ENCODE measurements around the gene PKP4. TPM values are rescaled to one million over a fixed set of nuclear protein-coding genes. Genes with fewer than 3 reads are reported as not detected.

PKP4 gene
- total and polyA plus RNA-seq, 9 donors: 22.8 to 31.1 (median 24.8) TPM

GRCh38 chr2:158610059-158610458, 153.3 kb downstream of the PKP4 start:
- Histone ChIP-seq H3K27ac (ENCODE audit: low read length) (no peak overlapping the region), H3K9me3 (replicated peaks; ENCODE audit: control insufficient read depth, low read depth, low read length) (no peaks in the 10 kb centered on the region), H3K27me3 (ENCODE audit: control insufficient read depth, insufficient read depth, low read length) (no peaks in the 10 kb centered on the region), H3K36me3 (ENCODE audit: control insufficient read depth, insufficient read depth, low read length) (no peaks in the 10 kb centered on the region), H3K4me1 (ENCODE audit: control insufficient read depth, insufficient read depth, low read length) (no peaks in the 10 kb centered on the region), H3K4me3 (ENCODE audit: low read length) (no peak overlapping the region)
- DNase-seq: peak; percentile 40
- WGBS (ENCODE audit: insufficient coverage): no CpG with 5 or more reads among the region's 4 CpGs

GRCh38 chr2:158616480-158617000, 159.8 kb downstream of the PKP4 start:
- Histone ChIP-seq H3K36me3 (ENCODE audit: control insufficient read depth, insufficient read depth, low read length) (peaks cover 3% of the 10 kb centered on the region), H3K4me1 (ENCODE audit: control insufficient read depth, insufficient read depth, low read length) (no peaks in the 10 kb centered on the region), H3K27me3 (ENCODE audit: control insufficient read depth, insufficient read depth, low read length) (no peaks in the 10 kb centered on the region), H3K27ac (ENCODE audit: low read length) (no peak overlapping the region), H3K9me3 (replicated peaks; ENCODE audit: control insufficient read depth, low read depth, low read length) (no peaks in the 10 kb centered on the region), H3K4me3 (ENCODE audit: low read length) (no peak overlapping the region)
- 60% methylated on average over 1 of the region's 3 CpGs for WGBS (ENCODE audit: insufficient coverage)
- DNase-seq: no peak

- H3K4me3 ChIP-seq (ENCODE audit: low read length): no peak overlapping the region
- H3K27me3 ChIP-seq (ENCODE audit: control insufficient read depth, insufficient read depth, low read length): no peaks in the 10 kb centered on the region
- H3K36me3 ChIP-seq (ENCODE audit: control insufficient read depth, insufficient read depth, low read length): peaks cover 12% of the 10 kb centered on the region
- no CpG with 5 or more reads among the region's 4 CpGs for WGBS (ENCODE audit: insufficient coverage)
- no peak overlapping the region for H3K27ac ChIP-seq (ENCODE audit: low read length)
- no peaks in the 10 kb centered on the region for H3K9me3 ChIP-seq (replicated peaks; ENCODE audit: control insufficient read depth, low read depth, low read length)
- peak; percentile 13 for DNase-seq
- H3K4me1 ChIP-seq (ENCODE audit: control insufficient read depth, insufficient read depth, low read length): no peaks in the 10 kb centered on the region
Observed at GRCh38 chr2:158618891-158619490, 162.2 kb downstream of the PKP4 start.

- Histone ChIP-seq H3K9me3 (replicated peaks; ENCODE audit: control insufficient read depth, low read depth, low read length) (no peaks in the 10 kb centered on the region), H3K27me3 (ENCODE audit: control insufficient read depth, insufficient read depth, low read length) (no peaks in the 10 kb centered on the region), H3K4me3 (ENCODE audit: low read length) (no peak overlapping the region), H3K36me3 (ENCODE audit: control insufficient read depth, insufficient read depth, low read length) (peaks cover 13% of the 10 kb centered on the region), H3K4me1 (ENCODE audit: control insufficient read depth, insufficient read depth, low read length) (no peaks in the 10 kb centered on the region), H3K27ac (ENCODE audit: low read length) (no peak overlapping the region)
- WGBS (ENCODE audit: insufficient coverage): no CpG with 5 or more reads among the region's 2 CpGs
- DNase-seq: peak; percentile 22
Observed at GRCh38 chr2:158619496-158619895, 162.7 kb downstream of the PKP4 start.

GRCh38 chr2:158620656-158621055, 163.9 kb downstream of the PKP4 start:
- H3K36me3 ChIP-seq (ENCODE audit: control insufficient read depth, insufficient read depth, low read length): peaks cover 19% of the 10 kb centered on the region
- H3K4me3 ChIP-seq (ENCODE audit: low read length): no peak overlapping the region

GRCh38 chr2:158624071-158624667, 167.4 kb downstream of the PKP4 start:
- no peaks in the 10 kb centered on the region for H3K9me3 ChIP-seq (replicated peaks; ENCODE audit: control insufficient read depth, low read depth, low read length)
- 76% methylated on average over 2 of the region's 3 CpGs for WGBS (ENCODE audit: insufficient coverage)

More at GRCh38 chr2:158620656-158621055, 163.9 kb downstream of the PKP4 start:
- Histone ChIP-seq H3K4me1 (ENCODE audit: control insufficient read depth, insufficient read depth, low read length) (no peaks in the 10 kb centered on the region), H3K27ac (ENCODE audit: low read length) (no peak overlapping the region), H3K27me3 (ENCODE audit: control insufficient read depth, insufficient read depth, low read length) (no peaks in the 10 kb centered on the region), H3K9me3 (replicated peaks; ENCODE audit: control insufficient read depth, low read depth, low read length) (no peaks in the 10 kb centered on the region)
- WGBS (ENCODE audit: insufficient coverage): no CpG with 5 or more reads among the region's 2 CpGs
- DNase-seq: no peak

GRCh38 chr2:158624961-158625360, 168.2 kb downstream of the PKP4 start:
- 96% methylated on average over 18 of the region's 19 CpGs for WGBS (ENCODE audit: insufficient coverage)
- H3K9me3 ChIP-seq (replicated peaks; ENCODE audit: control insufficient read depth, low read depth, low read length): no peaks in the 10 kb centered on the region
- H3K4me3 ChIP-seq (ENCODE audit: low read length): no peak overlapping the region
- H3K4me1 ChIP-seq (ENCODE audit: control insufficient read depth, insufficient read depth, low read length): no peaks in the 10 kb centered on the region
- no peaks in the 10 kb centered on the region for H3K27me3 ChIP-seq (ENCODE audit: control insufficient read depth, insufficient read depth, low read length)
- H3K36me3 ChIP-seq (ENCODE audit: control insufficient read depth, insufficient read depth, low read length): peaks cover 23% of the 10 kb centered on the region
- DNase-seq: no peak
- no peak overlapping the region for H3K27ac ChIP-seq (ENCODE audit: low read length)

More at GRCh38 chr2:158624071-158624667, 167.4 kb downstream of the PKP4 start:
- no peaks in the 10 kb centered on the region for H3K4me1 ChIP-seq (ENCODE audit: control insufficient read depth, insufficient read depth, low read length)
- no peak overlapping the region for H3K4me3 ChIP-seq (ENCODE audit: low read length)
- H3K27me3 ChIP-seq (ENCODE audit: control insufficient read depth, insufficient read depth, low read length): no peaks in the 10 kb centered on the region
- DNase-seq: no peak
- H3K27ac ChIP-seq (ENCODE audit: low read length): no peak overlapping the region
- H3K36me3 ChIP-seq (ENCODE audit: control insufficient read depth, insufficient read depth, low read length): peaks cover 23% of the 10 kb centered on the region

GRCh38 chr2:158629116-158629515, 172.4 kb downstream of the PKP4 start:
- peaks cover 17% of the 10 kb centered on the region for H3K36me3 ChIP-seq (ENCODE audit: control insufficient read depth, insufficient read depth, low read length)
- WGBS (ENCODE audit: insufficient coverage): no CpG with 5 or more reads among the region's 5 CpGs

GRCh38 chr2:158633261-158633660, 176.5 kb downstream of the PKP4 start:
- Histone ChIP-seq H3K36me3 (ENCODE audit: control insufficient read depth, insufficient read depth, low read length) (peaks cover 14% of the 10 kb centered on the region), H3K4me3 (ENCODE audit: low read length) (no peak overlapping the region), H3K27ac (ENCODE audit: low read length) (no peak overlapping the region), H3K9me3 (replicated peaks; ENCODE audit: control insufficient read depth, low read depth, low read length) (no peaks in the 10 kb centered on the region), H3K27me3 (ENCODE audit: control insufficient read depth, insufficient read depth, low read length) (no peaks in the 10 kb centered on the region), H3K4me1 (ENCODE audit: control insufficient read depth, insufficient read depth, low read length) (no peaks in the 10 kb centered on the region)
- DNase-seq: no peak
- no CpG with 5 or more reads among the region's 2 CpGs for WGBS (ENCODE audit: insufficient coverage)

More at GRCh38 chr2:158629116-158629515, 172.4 kb downstream of the PKP4 start:
- H3K9me3 ChIP-seq (replicated peaks; ENCODE audit: control insufficient read depth, low read depth, low read length): no peaks in the 10 kb centered on the region
- no peak for DNase-seq
- H3K4me3 ChIP-seq (ENCODE audit: low read length): no peak overlapping the region
- no peaks in the 10 kb centered on the region for H3K27me3 ChIP-seq (ENCODE audit: control insufficient read depth, insufficient read depth, low read length)
- H3K27ac ChIP-seq (ENCODE audit: low read length): no peak overlapping the region
- H3K4me1 ChIP-seq (ENCODE audit: control insufficient read depth, insufficient read depth, low read length): no peaks in the 10 kb centered on the region

- H3K27me3 ChIP-seq (ENCODE audit: control insufficient read depth, insufficient read depth, low read length): no peaks in the 10 kb centered on the region
- no peak overlapping the region for H3K27ac ChIP-seq (ENCODE audit: low read length)
- no peaks in the 10 kb centered on the region for H3K9me3 ChIP-seq (replicated peaks; ENCODE audit: control insufficient read depth, low read depth, low read length)
Observed at GRCh38 chr2:158634627-158635026, 177.9 kb downstream of the PKP4 start.

More at GRCh38 chr2:158634627-158635026, 177.9 kb downstream of the PKP4 start:
- Histone ChIP-seq H3K4me3 (ENCODE audit: low read length) (no peak overlapping the region), H3K4me1 (ENCODE audit: control insufficient read depth, insufficient read depth, low read length) (no peaks in the 10 kb centered on the region), H3K36me3 (ENCODE audit: control insufficient read depth, insufficient read depth, low read length) (peaks cover 10% of the 10 kb centered on the region)
- WGBS (ENCODE audit: insufficient coverage): no CpG with 5 or more reads among the region's 5 CpGs
- no peak for DNase-seq

Data from muscle of leg (tissue), 11 donors.